Measurements from ENCODE around the gene MICAL3.

The MICAL3 gene

DNA sequence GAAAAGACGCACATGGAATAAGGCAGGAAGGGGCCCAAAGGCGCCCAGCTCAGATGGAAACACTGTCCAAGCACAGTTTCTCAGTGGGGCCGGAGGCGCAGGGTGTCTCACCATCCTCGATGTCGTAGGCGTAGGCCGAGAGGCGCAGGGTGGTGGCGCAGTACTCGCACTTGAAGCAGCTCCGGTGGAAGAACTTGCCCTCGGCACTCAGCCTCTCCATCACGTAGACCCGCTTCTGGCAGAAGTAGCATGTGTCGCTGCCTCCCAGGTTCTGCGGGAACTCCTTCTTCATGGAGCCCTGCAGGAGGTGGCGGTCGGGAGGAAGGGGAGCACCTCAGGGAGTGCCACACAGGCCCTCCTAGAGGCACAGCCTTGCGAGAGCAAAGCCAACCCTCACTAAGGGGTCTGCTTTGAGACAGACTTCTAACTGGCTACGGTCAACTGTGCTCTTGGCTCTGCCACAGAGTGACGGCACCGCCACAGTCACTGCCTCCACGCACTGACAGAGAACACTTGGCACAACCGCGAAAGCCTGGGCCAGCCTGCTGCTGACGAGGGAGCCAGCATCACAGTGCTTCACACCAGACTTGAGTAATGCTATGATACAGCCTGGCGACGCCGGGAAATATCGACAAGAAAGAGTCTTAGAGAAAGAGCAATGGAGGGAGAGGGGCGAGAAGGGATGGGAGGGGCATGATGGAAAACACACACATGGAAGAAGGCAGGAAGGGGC lies 152.5 kb downstream of the MICAL3 start:
- H3K4me3 ChIP-seq (ENCODE audit: low read length): no peak overlapping the region
- TF ChIP-seq, protein P1, sequence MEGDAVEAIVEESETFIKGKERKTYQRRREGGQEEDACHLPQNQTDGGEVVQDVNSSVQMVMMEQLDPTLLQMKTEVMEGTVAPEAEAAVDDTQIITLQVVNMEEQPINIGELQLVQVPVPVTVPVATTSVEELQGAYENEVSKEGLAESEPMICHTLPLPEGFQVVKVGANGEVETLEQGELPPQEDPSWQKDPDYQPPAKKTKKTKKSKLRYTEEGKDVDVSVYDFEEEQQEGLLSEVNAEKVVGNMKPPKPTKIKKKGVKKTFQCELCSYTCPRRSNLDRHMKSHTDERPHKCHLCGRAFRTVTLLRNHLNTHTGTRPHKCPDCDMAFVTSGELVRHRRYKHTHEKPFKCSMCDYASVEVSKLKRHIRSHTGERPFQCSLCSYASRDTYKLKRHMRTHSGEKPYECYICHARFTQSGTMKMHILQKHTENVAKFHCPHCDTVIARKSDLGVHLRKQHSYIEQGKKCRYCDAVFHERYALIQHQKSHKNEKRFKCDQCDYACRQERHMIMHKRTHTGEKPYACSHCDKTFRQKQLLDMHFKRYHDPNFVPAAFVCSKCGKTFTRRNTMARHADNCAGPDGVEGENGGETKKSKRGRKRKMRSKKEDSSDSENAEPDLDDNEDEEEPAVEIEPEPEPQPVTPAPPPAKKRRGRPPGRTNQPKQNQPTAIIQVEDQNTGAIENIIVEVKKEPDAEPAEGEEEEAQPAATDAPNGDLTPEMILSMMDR (conservative IDR thresholded peaks at IDR 0.05; ENCODE audit: low read length): no peak
- DNase-seq (ENCODE audit: low read depth): no peak

DNA sequence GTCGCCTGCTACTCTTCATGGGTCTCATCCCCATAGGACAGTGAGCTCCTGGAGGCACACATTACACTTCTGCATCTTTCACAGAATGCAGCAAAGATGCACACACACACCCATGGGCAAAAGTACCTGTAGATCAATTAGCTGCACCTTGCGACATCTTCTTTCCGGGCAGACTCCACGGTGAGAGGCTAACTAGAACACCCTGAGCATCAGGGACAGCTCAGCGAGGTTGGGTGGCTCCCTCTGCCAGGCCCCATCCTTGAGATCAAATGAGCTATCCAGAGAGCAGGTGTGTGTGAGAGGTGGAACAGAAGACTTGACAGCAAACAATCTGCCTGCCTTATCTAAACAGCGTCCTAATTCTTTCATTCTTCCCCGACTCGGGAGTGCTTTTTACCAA lies 154.0 kb downstream of the MICAL3 start:
- TF ChIP-seq, protein P1 (conservative IDR thresholded peaks at IDR 0.05; ENCODE audit: low read length): no peak
- no peak overlapping the region for H3K4me3 ChIP-seq (ENCODE audit: low read length)
- DNase-seq (ENCODE audit: low read depth): no peak

GRCh38 chr22:17869285-17870096 lies 154.9 kb downstream of the MICAL3 start:
- no peak overlapping the region for H3K4me3 ChIP-seq (ENCODE audit: low read length)
- TF ChIP-seq, protein P1 (conservative IDR thresholded peaks at IDR 0.05; ENCODE audit: low read length): no peak
- DNase-seq (ENCODE audit: low read depth): no peak

DNA sequence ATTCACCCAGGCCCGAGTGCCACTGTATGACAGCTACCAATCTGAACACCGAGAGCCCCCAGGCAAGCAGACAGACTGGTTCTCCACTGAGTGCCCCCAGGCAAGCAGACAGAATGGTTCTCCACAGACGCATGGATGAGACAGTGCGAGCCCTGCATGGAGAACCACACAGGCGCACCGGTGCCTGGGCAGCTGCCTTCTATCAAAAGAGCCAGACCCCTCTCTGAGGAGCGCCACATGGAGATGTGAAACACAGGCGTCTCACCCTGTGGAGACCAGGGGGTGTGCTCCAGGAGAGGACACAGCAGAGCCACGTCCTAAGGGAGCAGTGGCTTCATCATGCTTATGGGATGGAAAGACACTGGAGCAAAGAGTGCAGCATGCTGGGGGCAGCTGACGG lies 155.6 kb downstream of the MICAL3 start:
- H3K4me3 ChIP-seq (ENCODE audit: low read length): no peak overlapping the region
- TF ChIP-seq, protein P1 (conservative IDR thresholded peaks at IDR 0.05; ENCODE audit: low read length): no peak
- no peak for DNase-seq (ENCODE audit: low read depth)

DNA sequence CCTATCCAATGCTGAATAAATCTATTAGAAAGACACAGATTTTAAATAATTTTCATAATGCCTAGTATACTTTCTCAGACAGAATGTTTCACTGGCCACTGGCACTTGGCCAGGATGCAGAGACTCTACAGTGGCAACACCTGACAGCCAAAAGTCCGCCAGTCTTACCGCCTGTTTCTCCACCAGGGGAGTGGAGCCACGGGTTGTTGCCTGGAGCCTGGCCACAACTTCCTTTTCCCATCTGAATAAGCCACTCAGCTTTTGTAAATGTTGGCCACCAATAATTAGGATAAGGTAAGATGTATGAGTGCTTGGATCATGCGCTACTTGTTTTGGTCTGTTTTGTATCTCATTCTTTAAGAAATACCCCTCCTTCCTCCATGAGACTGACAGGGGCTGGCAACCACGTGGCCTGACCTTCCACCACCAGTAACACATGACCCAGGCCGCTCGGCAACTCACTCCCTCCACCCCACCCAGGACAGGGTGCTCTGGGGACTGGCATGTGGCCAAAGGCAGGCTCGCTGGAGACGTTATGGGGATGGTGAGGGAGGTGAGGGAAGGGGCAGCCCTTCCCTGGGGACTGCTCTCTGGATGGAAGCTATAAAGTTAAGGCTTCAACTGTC lies 157.1 kb downstream of the MICAL3 start:
- TF ChIP-seq, protein P1 (conservative IDR thresholded peaks at IDR 0.05; ENCODE audit: low read length): no peak
- DNase-seq (ENCODE audit: low read depth): no peak
- no peak overlapping the region for H3K4me3 ChIP-seq (ENCODE audit: low read length)

- DNase-seq (ENCODE audit: low read depth): no peak
- TF ChIP-seq, protein P1 (conservative IDR thresholded peaks at IDR 0.05; ENCODE audit: low read length): no peak
- no peak overlapping the region for H3K4me3 ChIP-seq (ENCODE audit: low read length)
Observed at GRCh38 chr22:17866621-17867020, 157.7 kb downstream of the MICAL3 start.
